T-cell (primary cell): Measurements from ENCODE around the gene FSD2. TPM values are rescaled to one million over a fixed set of nuclear protein-coding genes. Genes with fewer than 3 reads are reported as not detected.

Experiments
- ATAC-seq, 4 experiments: fragments of 200-7000 bp in 3 of 4; fragments of 150-1000 bp in 1 of 4; cut with Tn5 transposase; replicated peaks in 1 of 4; 1 replicate in 3 of 4; 2 replicates in 1 of 4; pipeline ENCODE4 v1.10.0; 2021; ENCODE audit warnings: moderate library complexity in 3 of 4, mild to moderate bottlenecking in 2 of 4, moderate number of reproducible peaks in 1 of 4
- CTCF ChIA-PET, 2 donors: fragments of 300-600 bp; sonication (Branson Sonifier 250); formaldehyde crosslinking; loops; one replicate each; lab custom pipeline; 2022; ENCODE audit warnings: antibody characterized with exemption in 2 of 2; lab: Charles Lee
- POLR2A ChIA-PET, 2 donors: fragments of 300-600 bp; sonication (Branson Sonifier 250); formaldehyde crosslinking; loops; one replicate each; lab custom pipeline; 2022; ENCODE audit warnings: antibody characterized with exemption in 2 of 2; lab: Charles Lee
- DNase-seq, 35 experiments: peaks; one replicate each; pipeline versions ENCODE4 v3.0.0 to v3.0.0-alpha.2; 2013 to 2023
- H3K27ac ChIP-seq: one replicate; pipeline ENCODE4 v1.5.1; 2013; ENCODE audit warnings: low read length
- H3K27me3 ChIP-seq, 2 experiments: replicated peaks in 1 of 2; 1 replicate in 1 of 2; 2 replicates in 1 of 2; pipeline versions ENCODE4 v1.6.1 to v1.7.0; 2013; ENCODE audit warnings: low read length in 1 of 2, mixed read lengths in 1 of 2; ENCODE audit not compliant: control insufficient read depth in 2 of 2, insufficient read depth in 2 of 2; ENCODE audit errors: extremely low read depth in 1 of 2
- H3K36me3 ChIP-seq, 2 donors: 1 replicate in 1 of 2; 2 replicates in 1 of 2; pipeline versions ENCODE4 v1.6.1 to v1.7.0; 2013; ENCODE audit warnings: low read length in 1 of 2; ENCODE audit not compliant: control insufficient read depth in 2 of 2, insufficient read depth in 1 of 2; ENCODE audit errors: extremely low read depth in 1 of 2
- H3K4me1 ChIP-seq, 2 experiments: 1 replicate in 1 of 2; 2 replicates in 1 of 2; pipeline versions ENCODE4 v1.6.1 to v1.7.0; 2013; ENCODE audit warnings: low read length in 2 of 2, mixed read lengths in 1 of 2; ENCODE audit not compliant: insufficient read depth in 2 of 2, control insufficient read depth in 1 of 2; ENCODE audit errors: extremely low read depth in 1 of 2
- H3K4me3 ChIP-seq, 2 donors: 1 replicate in 1 of 2; 2 replicates in 1 of 2; pipeline versions ENCODE4 v1.5.1 to v1.7.0; 2013; ENCODE audit warnings: mild to moderate bottlenecking in 2 of 2, low read length in 1 of 2, moderate library complexity in 1 of 2; ENCODE audit not compliant: control insufficient read depth in 1 of 2; ENCODE audit errors: extremely low read depth in 1 of 2
- H3K9me3 ChIP-seq: 2 replicates; pipeline ENCODE4 v1.7.0; 2013
- H3K27ac Mint-ChIP-seq, 2 donors: one replicate each; pipeline ENCODE4 v1.8.0; 2020 to 2021; ENCODE audit warnings: mild to moderate bottlenecking in 2 of 2, mixed read lengths in 2 of 2
- H3K27me3 Mint-ChIP-seq, 2 donors: one replicate each; pipeline ENCODE4 v1.8.0; 2021 to 2022; ENCODE audit warnings: mixed read lengths in 2 of 2
- H3K36me3 Mint-ChIP-seq: one replicate; pipeline ENCODE4 v1.8.0; 2021; ENCODE audit warnings: mixed read lengths
- H3K4me1 Mint-ChIP-seq, 3 donors: one replicate each; pipeline ENCODE4 v1.8.0; 2020 to 2022; ENCODE audit warnings: mixed read lengths in 3 of 3, mild to moderate bottlenecking in 1 of 3
- H3K4me3 Mint-ChIP-seq, 3 donors: one replicate each; pipeline ENCODE4 v1.8.0; 2020 to 2022; ENCODE audit warnings: mild to moderate bottlenecking in 3 of 3, mixed read lengths in 3 of 3, moderate library complexity in 3 of 3
- H3K9me3 Mint-ChIP-seq, 3 donors: one replicate each; pipeline ENCODE4 v1.8.0; 2020 to 2022; ENCODE audit warnings: mixed read lengths in 3 of 3
- WGBS: methylation state at CpG from one replicate; pipeline ENCODE4 v1.1.5; 2013; ENCODE audit warnings: missing lambda C conversion rate; ENCODE audit not compliant: insufficient coverage; 5-methylcytosine and 5-hydroxymethylcytosine counted together
- total RNA-seq, 35 experiments: library from RNA in 6 of 35; stranded (reverse) in 6 of 35; fragments of 120-200 nt in 1 of 35; gene quantifications; one replicate each; pipeline versions ENCODE4 v1.2.1 to v1.2.4 and lab custom pipeline; 2013 to 2026

FSD2 gene
- total RNA-seq, 5 donors from 2014 or later (not counting 1 experiment from before 2014, with no cell fraction given): not detected

GRCh38 chr15:82849556-82850512, 44.0 kb upstream of the FSD2 start:
- Histone ChIP-seq H3K4me1 (peaks cover 2 to 15% of the 10 kb centered on the region in 2 experiments), H3K27ac (no peak overlapping the region), H3K4me3 (no peak overlapping the region), H3K27me3 (peaks cover 0 to 2% of the 10 kb centered on the region in 2 experiments), H3K9me3 (no peaks in the 10 kb centered on the region), H3K36me3 (peaks cover 0 to 3% of the 10 kb centered on the region in 2 donors)
- H3K4me1 Mint-ChIP-seq: peaks cover 12 to 20% (median 14%) of the 10 kb centered on the region in 3 donors
- H3K36me3 Mint-ChIP-seq: no peaks in the 10 kb centered on the region
- H3K27me3 Mint-ChIP-seq: no peaks in the 10 kb centered on the region
- 45% methylated on average over 18 of the region's 23 CpGs for WGBS
- no peaks in the 10 kb centered on the region for H3K9me3 Mint-ChIP-seq
- H3K4me3 Mint-ChIP-seq: no peak overlapping the region
- H3K27ac Mint-ChIP-seq: no peak overlapping the region
- ChIA-PET POLR2A (no interaction called here), CTCF (interaction anchor here in 1 of 2 donors (1.0 kb wide), 1 partner anchor 585 kb away, joined by 3 read pairs; no protein-coding TSS in a partner anchor)
- peak; percentile 13 to 58 (median 40) for ATAC-seq
- DNase-seq: peak in 31 of 35 experiments; percentile 14 to 63 (median 35)

- H3K4me3 Mint-ChIP-seq: no peak overlapping the region
- Histone ChIP-seq H3K9me3 (no peaks in the 10 kb centered on the region), H3K27me3 (peaks cover 0 to 2% of the 10 kb centered on the region in 2 experiments), H3K36me3 (peaks cover 0 to 3% of the 10 kb centered on the region in 2 donors), H3K4me1 (peaks cover 2 to 15% of the 10 kb centered on the region in 2 experiments), H3K27ac (no peak overlapping the region), H3K4me3 (no peak overlapping the region)
- WGBS: 95% methylated on average over 4 of the region's 9 CpGs
- POLR2A ChIA-PET: no interaction called here
- no peak for ATAC-seq
- CTCF ChIA-PET: no interaction called here
- no peaks in the 10 kb centered on the region for H3K36me3 Mint-ChIP-seq
- no peaks in the 10 kb centered on the region for H3K27me3 Mint-ChIP-seq
- no peak overlapping the region for H3K27ac Mint-ChIP-seq
- peaks cover 12 to 26% (median 19%) of the 10 kb centered on the region in 3 donors for H3K4me1 Mint-ChIP-seq
- H3K9me3 Mint-ChIP-seq: peaks cover 0 to 3% (median 2%) of the 10 kb centered on the region in 3 donors
- DNase-seq: no peak
Observed at GRCh38 chr15:82848241-82848993, 42.5 kb upstream of the FSD2 start.

DNA sequence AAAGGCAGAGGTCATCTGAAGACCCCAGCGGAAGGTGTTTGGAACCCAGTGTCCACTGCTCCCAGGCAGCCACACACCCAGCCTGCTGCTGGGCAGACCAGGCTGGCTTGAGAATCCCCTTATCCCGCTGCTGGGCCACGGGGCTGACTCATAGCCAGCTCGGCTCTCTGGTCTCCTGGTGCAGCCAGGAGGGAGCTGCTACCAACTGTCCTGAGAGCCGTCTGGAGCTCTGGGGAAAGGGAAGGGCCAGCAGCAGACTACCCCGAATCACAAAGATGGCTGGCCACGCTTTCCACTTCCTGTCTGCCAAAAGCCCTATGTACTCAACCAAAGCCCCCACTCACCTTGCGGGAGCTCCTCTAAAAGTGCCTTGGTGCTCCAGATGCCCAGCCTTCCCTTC, 41.8 kb upstream of the FSD2 start:
- no peak for DNase-seq
- ATAC-seq: no peak
- Mint-ChIP-seq H3K36me3 (peaks cover 2% of the 10 kb centered on the region), H3K4me1 (peaks cover 7 to 21% (median 15%) of the 10 kb centered on the region in 3 donors), H3K27me3 (no peaks in the 10 kb centered on the region), H3K9me3 (peaks cover 0 to 5% (median 2%) of the 10 kb centered on the region in 3 donors), H3K4me3 (no peak overlapping the region), H3K27ac (no peak overlapping the region)
- Histone ChIP-seq H3K27me3 (peaks cover 0 to 2% of the 10 kb centered on the region in 2 experiments), H3K27ac (no peak overlapping the region), H3K9me3 (no peaks in the 10 kb centered on the region), H3K4me3 (no peak overlapping the region), H3K4me1 (peaks cover 2 to 8% of the 10 kb centered on the region in 2 experiments), H3K36me3 (peaks cover 0 to 3% of the 10 kb centered on the region in 2 donors)
- CTCF ChIA-PET: interaction anchor here in 1 of 2 donors (0.6 kb wide), 1 partner anchor 9 kb away, joined by 4 read pairs; no protein-coding TSS in a partner anchor
- 79% methylated on average over 5 of the region's 8 CpGs for WGBS
- POLR2A ChIA-PET: no interaction called here

DNA sequence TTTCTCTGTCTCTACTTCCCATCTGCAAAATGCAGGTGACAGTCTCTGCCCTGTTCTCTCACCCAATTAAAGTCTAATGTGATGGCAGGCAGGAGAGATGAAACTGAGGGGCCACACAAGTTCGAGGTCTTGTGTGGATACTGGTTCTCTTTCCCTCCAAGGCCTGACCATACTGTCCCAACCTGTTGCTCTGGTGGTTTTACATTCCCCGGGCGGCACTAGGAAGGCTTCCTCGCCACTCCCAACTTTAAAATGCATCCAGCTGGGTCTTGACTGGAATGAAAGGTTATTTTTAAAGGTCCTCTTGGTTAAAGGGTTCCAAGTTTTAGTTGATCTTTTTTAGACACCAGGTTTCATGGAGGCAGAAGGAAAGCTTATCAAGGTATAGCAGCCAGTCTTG, 40.8 kb upstream of the FSD2 start:
- peaks cover 0 to 3% of the 10 kb centered on the region in 2 donors for H3K36me3 ChIP-seq
- Mint-ChIP-seq H3K9me3 (peaks cover 0 to 8% (median 2%) of the 10 kb centered on the region in 3 donors), H3K4me3 (no peak overlapping the region), H3K4me1 (peaks cover 7 to 21% (median 15%) of the 10 kb centered on the region in 3 donors), H3K27me3 (no peaks in the 10 kb centered on the region), H3K36me3 (peaks cover 5% of the 10 kb centered on the region), H3K27ac (no peak overlapping the region)
- peaks cover 0 to 2% of the 10 kb centered on the region in 2 experiments for H3K27me3 ChIP-seq
- no peak overlapping the region for H3K27ac ChIP-seq
- ATAC-seq: no peak
- DNase-seq: no peak
- WGBS: no CpG with 5 or more reads among the region's 4 CpGs
- H3K4me1 ChIP-seq: peaks cover 2 to 7% of the 10 kb centered on the region in 2 experiments
- ChIA-PET POLR2A (no interaction called here), CTCF (no interaction called here)
- no peaks in the 10 kb centered on the region for H3K9me3 ChIP-seq
- no peak overlapping the region for H3K4me3 ChIP-seq

GRCh38 chr15:82845686-82846085, 39.8 kb upstream of the FSD2 start:
- CTCF ChIA-PET: interaction anchor here in 1 of 2 donors (0.7 kb wide), 1 partner anchor 154 kb away, joined by 5 read pairs; no protein-coding TSS in a partner anchor
- DNase-seq (no peak), ATAC-seq (no peak)
- Histone ChIP-seq H3K4me3 (no peak overlapping the region), H3K4me1 (peaks cover 2 to 7% of the 10 kb centered on the region in 2 experiments), H3K9me3 (no peaks in the 10 kb centered on the region), H3K36me3 (peaks cover 0 to under 1% of the 10 kb centered on the region in 2 donors), H3K27me3 (peaks cover 0 to 2% of the 10 kb centered on the region in 2 experiments), H3K27ac (no peak overlapping the region)
- peaks cover 5% of the 10 kb centered on the region for H3K36me3 Mint-ChIP-seq
- 72% methylated on average over 4 of the region's 7 CpGs for WGBS
- peaks cover 7 to 21% (median 15%) of the 10 kb centered on the region in 3 donors for H3K4me1 Mint-ChIP-seq
- H3K9me3 Mint-ChIP-seq: peaks cover 0 to 8% (median 2%) of the 10 kb centered on the region in 3 donors
- H3K27me3 Mint-ChIP-seq: no peaks in the 10 kb centered on the region
- no peak overlapping the region for H3K4me3 Mint-ChIP-seq
- POLR2A ChIA-PET: interaction anchor here in 1 of 2 donors (0.6 kb wide), 1 partner anchor 79 kb away, joined by 4 read pairs; no protein-coding TSS in a partner anchor
- no peak overlapping the region for H3K27ac Mint-ChIP-seq

DNA sequence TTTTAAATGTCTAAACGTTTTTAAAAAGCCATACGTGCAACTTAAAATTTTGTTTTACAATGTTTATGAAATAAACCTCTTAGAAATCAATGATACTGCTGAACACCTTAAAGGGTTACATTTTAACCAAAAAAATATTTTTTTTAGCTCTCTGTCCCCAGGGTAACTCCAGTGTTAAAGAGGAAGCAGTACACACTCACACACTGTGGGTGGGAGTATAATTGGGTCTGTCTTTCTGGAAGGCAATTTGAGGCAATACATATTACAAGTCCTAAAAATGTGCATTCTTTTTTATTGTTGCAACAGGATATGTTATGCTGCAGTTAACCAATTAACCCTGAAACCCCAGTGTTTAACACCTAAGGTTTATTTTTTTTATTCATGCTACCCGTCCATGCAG, 37.7 kb upstream of the FSD2 start:
- CTCF ChIA-PET: no interaction called here
- Mint-ChIP-seq H3K4me3 (no peak overlapping the region), H3K9me3 (peaks cover 0 to 8% (median 4%) of the 10 kb centered on the region in 3 donors), H3K27ac (no peak overlapping the region), H3K27me3 (no peaks in the 10 kb centered on the region), H3K36me3 (peaks cover 5% of the 10 kb centered on the region), H3K4me1 (peaks cover 7 to 13% (median 11%) of the 10 kb centered on the region in 3 donors)
- 86% methylated on average over 1 of the region's 3 CpGs for WGBS
- H3K9me3 ChIP-seq: no peaks in the 10 kb centered on the region
- H3K27ac ChIP-seq: no peak overlapping the region
- POLR2A ChIA-PET: no interaction called here
- DNase-seq: no peak
- H3K4me3 ChIP-seq: no peak overlapping the region
- no peaks in the 10 kb centered on the region for H3K36me3 ChIP-seq
- H3K27me3 ChIP-seq: peaks cover 0 to under 1% of the 10 kb centered on the region in 2 experiments
- ATAC-seq: no peak
- peaks cover 0 to 2% of the 10 kb centered on the region in 2 experiments for H3K4me1 ChIP-seq
